H1 (cell line): ENCODE measurements around the gene RGS2. TPM values are rescaled to one million over a fixed set of nuclear protein-coding genes. Genes with fewer than 3 reads are reported as not detected.

ENCODE experiments used
- ATF2 ChIP-seq: IDR thresholded peaks from 2 replicates; pipeline ENCODE4 v1.6.1; 2012; ENCODE audit warnings: low read length, inconsistent platforms
- CHD7 ChIP-seq: fragments of 300-600 bp; sonication (generic); IDR thresholded peaks from 2 replicates; pipeline ENCODE4 v1.7.1; 2012; ENCODE audit warnings: low read length, moderate library complexity, mild to moderate bottlenecking, inconsistent platforms; ENCODE audit not compliant: insufficient replicate concordance
- E2F6 ChIP-seq: IDR thresholded peaks from 2 replicates; pipeline ENCODE4 v1.6.1; 2012; ENCODE audit warnings: inconsistent platforms
- GABPA ChIP-seq: IDR thresholded peaks from 2 replicates; pipeline ENCODE4 v1.6.1; 2011; ENCODE audit warnings: mild to moderate bottlenecking, low read length, moderate library complexity, borderline replicate concordance; ENCODE audit not compliant: insufficient read depth
- HDAC2 ChIP-seq, 2 experiments: fragments of 300-600 bp in 1 of 2; sonication (generic) in 1 of 2; IDR thresholded peaks; 2 replicates each; pipeline ENCODE4 v1.6.1; 2011 to 2012; ENCODE audit warnings: low read depth in 2 of 2, low read length in 2 of 2, mild to moderate bottlenecking in 2 of 2, moderate library complexity in 2 of 2, borderline replicate concordance in 1 of 2, inconsistent platforms in 1 of 2
- PHF8 ChIP-seq: fragments of 200-600 bp; sonication (generic); conservative IDR thresholded peaks from 2 replicates; pipeline ENCODE4 v1.7.1; 2012; ENCODE audit warnings: low read depth, mild to moderate bottlenecking, inconsistent platforms, low read length, moderate library complexity
- TEAD4 ChIP-seq: IDR thresholded peaks from 2 replicates; pipeline ENCODE4 v1.6.1; 2012; ENCODE audit warnings: low read depth, low read length, inconsistent platforms, mixed read lengths
- polyA plus RNA-seq, 7 experiments: library from polyadenylated mRNA; depleted of rRNA in 3 of 7; stranded (reverse) in 5 of 7; unstranded in 2 of 7; fragments of >200 nt in 5 of 7; fragments of 200-250 nt in 2 of 7; gene quantifications; 1 replicate in 5 of 7; 2 replicates in 1 of 7; 4 replicates in 1 of 7; pipeline versions ENCODE4 v1.2.1 to v1.2.3, GENCODE V29; 2011 to 2013; ENCODE audit warnings: missing spikeins in 2 of 7, mixed read lengths in 2 of 7
- total RNA-seq: library from RNA; stranded (reverse); fragmentation: NEBNext Ultra II Directional; extraction: Animal tissue kit (Norgen Biotek cat#: 25700); gene quantifications from 2 replicates; pipeline ENCODE4 v1.2.1, GENCODE V29; 2021

RGS2 gene
- total and polyA plus RNA-seq, 2 of the 8 experiments (the other 6 are each of a cell fraction or from before 2014, with no cell fraction given): 9.1 to 17.0 TPM

- TF ChIP-seq CHD7: no peak
- no peak for TF ChIP-seq TEAD4
- TF ChIP-seq ATF2: no peak
- no peak for TF ChIP-seq GABPA
- TF ChIP-seq HDAC2 (IDR thresholded peaks at IDR 0.05; ENCODE audit: borderline replicate concordance in 1 of 2, low read depth in 2 of 2, low read length in 2 of 2): no peak
- TF ChIP-seq PHF8: no peak
- TF ChIP-seq E2F6: no peak
- TF ChIP-seq, all 59 proteins: peak for 0
Measured at GRCh38 chr1:192771341-192771740, 37.5 kb upstream of the RGS2 start (continued).
